GM08714 (cell line): ENCODE results near the gene ENGASE.
"Not testable (repeated sequence)": the region's sequence is repeated elsewhere in the genome, so short reads cannot be mapped to it uniquely, and the experiment has no call there.

Source experiments
- H3K4me3 ChIP-seq: fragments of 200-500 bp; sonication (Bioruptor generic); 2 replicates; pipeline ENCODE4 v1.5.1; 2014; ENCODE audit warnings: mild to moderate bottlenecking, low read length, inconsistent platforms
- ZNF274 ChIP-seq: IDR thresholded peaks from 2 replicates; pipeline ENCODE4 v1.6.1; 2012; ENCODE audit warnings: mild to moderate bottlenecking, low read depth, low read length

The ENGASE gene

GRCh38 chr17:79074649-79075445, at the start of gene ENGASE:
ENGASE (plus strand) TSS chr17:79074824; CDS start chr17:79074945, 121 bp downstream.
- peak within 1 kb of the TSS; percentile 61 for H3K4me3 ChIP-seq

GRCh38 chr17:79024901-79025737, 49.5 kb upstream of the ENGASE start:
- no peak for TF ChIP-seq ZNF274
- H3K4me3 ChIP-seq = no peak overlapping the region

More at GRCh38 chr17:79074649-79075445, at the start of gene ENGASE:
- TF ChIP-seq ZNF274 = no peak

GRCh38 chr17:79026376-79027273, 48.0 kb upstream of the ENGASE start:
- TF ChIP-seq ZNF274 = no peak
- H3K4me3 ChIP-seq = no peak overlapping the region

GRCh38 chr17:79027274-79027924, 47.2 kb upstream of the ENGASE start:
- no peak for TF ChIP-seq ZNF274

GRCh38 chr17:79027925-79028491, 46.6 kb upstream of the ENGASE start:
- TF ChIP-seq ZNF274 = no peak
- no peak overlapping the region for H3K4me3 ChIP-seq

More at GRCh38 chr17:79027274-79027924, 47.2 kb upstream of the ENGASE start:
- H3K4me3 ChIP-seq = no peak overlapping the region

GRCh38 chr17:79028496-79029326, 45.9 kb upstream of the ENGASE start:
- no peak for TF ChIP-seq ZNF274
- no peak overlapping the region for H3K4me3 ChIP-seq

GRCh38 chr17:79029327-79030009, 45.2 kb upstream of the ENGASE start:
- no peak overlapping the region for H3K4me3 ChIP-seq
- TF ChIP-seq ZNF274 = no peak

GRCh38 chr17:79030636-79031035, 44.0 kb upstream of the ENGASE start:
- not testable (repeated sequence) for H3K4me3 ChIP-seq

GRCh38 chr17:79031996-79032875, 42.4 kb upstream of the ENGASE start:
- TF ChIP-seq ZNF274 = no peak
- H3K4me3 ChIP-seq = no peak overlapping the region

GRCh38 chr17:79033046-79033616, 41.5 kb upstream of the ENGASE start:
- TF ChIP-seq ZNF274 = no peak
- no peak overlapping the region for H3K4me3 ChIP-seq

- H3K4me3 ChIP-seq = no peak overlapping the region
- TF ChIP-seq ZNF274 = no peak
Observed at GRCh38 chr17:79033741-79034501, 40.7 kb upstream of the ENGASE start.
